Measurements from ENCODE around the gene INHBC.
"Not testable (repeated sequence)": the region's sequence is repeated elsewhere in the genome, so short reads cannot be mapped to it uniquely, and the experiment has no call there.

Gene INHBC

DNA sequence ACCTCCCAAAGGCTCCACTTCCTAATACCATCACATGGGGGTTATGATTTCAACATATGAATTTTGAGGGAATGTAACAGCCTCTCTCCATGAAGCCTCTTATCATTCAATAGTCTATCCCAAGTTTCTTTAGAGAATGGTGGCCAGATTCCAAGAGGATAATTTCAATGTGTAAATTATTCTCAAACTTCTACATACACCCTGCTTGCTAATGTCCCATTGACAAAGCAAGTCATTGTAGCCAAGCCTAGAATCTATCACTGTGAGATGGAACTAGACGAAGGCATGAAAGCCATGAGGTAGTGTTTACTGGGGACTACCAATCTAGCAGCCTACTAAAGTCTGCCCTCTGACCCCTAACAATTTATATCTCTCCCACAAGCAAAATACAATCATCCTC is 3.8 kb downstream of the INHBC start:
- H3K4me3 ChIP-seq (ENCODE audit: low read depth, low read length), result no peak overlapping the region
- TF ChIP-seq, protein P1, sequence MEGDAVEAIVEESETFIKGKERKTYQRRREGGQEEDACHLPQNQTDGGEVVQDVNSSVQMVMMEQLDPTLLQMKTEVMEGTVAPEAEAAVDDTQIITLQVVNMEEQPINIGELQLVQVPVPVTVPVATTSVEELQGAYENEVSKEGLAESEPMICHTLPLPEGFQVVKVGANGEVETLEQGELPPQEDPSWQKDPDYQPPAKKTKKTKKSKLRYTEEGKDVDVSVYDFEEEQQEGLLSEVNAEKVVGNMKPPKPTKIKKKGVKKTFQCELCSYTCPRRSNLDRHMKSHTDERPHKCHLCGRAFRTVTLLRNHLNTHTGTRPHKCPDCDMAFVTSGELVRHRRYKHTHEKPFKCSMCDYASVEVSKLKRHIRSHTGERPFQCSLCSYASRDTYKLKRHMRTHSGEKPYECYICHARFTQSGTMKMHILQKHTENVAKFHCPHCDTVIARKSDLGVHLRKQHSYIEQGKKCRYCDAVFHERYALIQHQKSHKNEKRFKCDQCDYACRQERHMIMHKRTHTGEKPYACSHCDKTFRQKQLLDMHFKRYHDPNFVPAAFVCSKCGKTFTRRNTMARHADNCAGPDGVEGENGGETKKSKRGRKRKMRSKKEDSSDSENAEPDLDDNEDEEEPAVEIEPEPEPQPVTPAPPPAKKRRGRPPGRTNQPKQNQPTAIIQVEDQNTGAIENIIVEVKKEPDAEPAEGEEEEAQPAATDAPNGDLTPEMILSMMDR (IDR thresholded peaks at IDR 0.05; ENCODE audit: low read depth, low read length), result no peak
- no peak for DNase-seq (ENCODE audit: low read depth, low spot score)
- in situ Hi-C loops (cut with HindIII; ENCODE audit: low sequenced_read_pairs), result no loop called here

- no peak for DNase-seq (ENCODE audit: low read depth, low spot score)
- H3K4me3 ChIP-seq (ENCODE audit: low read depth, low read length), result no peak overlapping the region
- in situ Hi-C loops (cut with HindIII; ENCODE audit: low sequenced_read_pairs), result no loop called here
- TF ChIP-seq, protein P1 (IDR thresholded peaks at IDR 0.05; ENCODE audit: low read depth, low read length), result no peak
These were observed 5.2 kb downstream of the INHBC start for GRCh38 chr12:57439762-57440266.

DNA sequence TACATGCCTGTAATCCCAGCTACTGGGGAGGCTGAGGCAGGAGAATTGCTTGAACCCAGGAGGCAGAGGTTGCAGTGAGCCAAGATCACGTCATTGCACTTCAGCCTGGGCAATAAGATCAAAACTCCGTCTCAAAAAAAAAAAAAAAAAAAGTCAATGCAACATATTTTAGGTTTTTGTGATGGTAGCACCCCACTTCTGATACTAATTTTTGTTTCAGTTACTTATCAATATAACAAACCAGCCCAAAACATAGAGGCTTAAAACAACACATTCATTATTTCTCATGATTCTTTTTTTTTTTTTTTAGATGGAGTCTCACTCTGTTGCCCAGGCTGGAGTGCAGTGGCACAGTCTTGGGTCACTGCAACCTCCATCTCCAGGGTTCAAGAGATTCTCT is 6.8 kb downstream of the INHBC start:
- DNase-seq (ENCODE audit: low read depth, low spot score); H3K4me3 ChIP-seq (ENCODE audit: low read depth, low read length); in situ Hi-C loops (cut with HindIII; ENCODE audit: low sequenced_read_pairs): not testable (repeated sequence)

GRCh38 chr12:57441846-57442427 is 7.4 kb downstream of the INHBC start:
- no peak overlapping the region for H3K4me3 ChIP-seq (ENCODE audit: low read depth, low read length)
- TF ChIP-seq, protein P1 (IDR thresholded peaks at IDR 0.05; ENCODE audit: low read depth, low read length), result no peak
- in situ Hi-C loops (cut with HindIII; ENCODE audit: low sequenced_read_pairs), result no loop called here
- DNase-seq (ENCODE audit: low read depth, low spot score), result no peak

DNA sequence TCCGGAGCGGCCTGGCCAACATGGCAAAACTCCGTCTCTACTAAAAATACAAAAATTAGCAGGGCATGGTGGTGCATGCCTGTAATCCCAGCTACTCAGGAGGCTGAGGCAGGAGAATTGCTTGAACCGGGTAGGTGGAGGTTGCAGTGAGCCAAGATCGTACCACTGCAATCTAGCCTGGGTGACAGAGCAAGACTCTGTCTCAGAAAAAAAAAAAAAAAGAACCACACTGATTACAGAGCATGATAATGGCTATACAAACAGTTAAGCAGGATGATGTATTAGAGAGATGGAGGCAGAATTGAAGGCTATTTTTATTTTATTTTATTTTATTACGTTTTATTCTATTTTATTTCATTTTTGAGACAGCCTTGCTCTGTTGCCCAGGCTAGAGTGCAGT is 9.8 kb downstream of the INHBC start:
- in situ Hi-C loops (cut with HindIII; ENCODE audit: low sequenced_read_pairs); DNase-seq (ENCODE audit: low read depth, low spot score); H3K4me3 ChIP-seq (ENCODE audit: low read depth, low read length): not testable (repeated sequence)

DNA sequence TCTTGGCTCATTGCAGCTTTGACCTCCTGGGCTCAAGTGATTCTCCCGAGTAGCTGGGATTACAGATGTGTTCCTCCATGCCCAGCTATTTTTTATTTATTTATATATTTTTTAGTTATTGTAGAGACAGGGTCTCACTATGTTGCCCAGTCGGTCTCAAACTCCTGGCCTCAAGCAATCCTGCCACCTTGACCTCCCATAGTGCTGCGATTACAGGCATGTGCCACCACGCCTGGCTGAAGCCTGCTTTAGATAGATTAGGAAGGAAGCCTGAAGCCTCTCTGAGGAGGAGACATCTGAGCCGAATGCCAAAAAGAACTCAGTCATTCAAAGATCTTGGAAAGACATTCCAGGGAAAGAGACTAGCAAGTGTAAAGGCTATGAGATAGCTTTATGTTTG is 10.2 kb downstream of the INHBC start:
- DNase-seq (ENCODE audit: low read depth, low spot score), result no peak
- TF ChIP-seq, protein P1 (IDR thresholded peaks at IDR 0.05; ENCODE audit: low read depth, low read length), result no peak
- no peak overlapping the region for H3K4me3 ChIP-seq (ENCODE audit: low read depth, low read length)
- in situ Hi-C loops (cut with HindIII; ENCODE audit: low sequenced_read_pairs), result no loop called here

DNA sequence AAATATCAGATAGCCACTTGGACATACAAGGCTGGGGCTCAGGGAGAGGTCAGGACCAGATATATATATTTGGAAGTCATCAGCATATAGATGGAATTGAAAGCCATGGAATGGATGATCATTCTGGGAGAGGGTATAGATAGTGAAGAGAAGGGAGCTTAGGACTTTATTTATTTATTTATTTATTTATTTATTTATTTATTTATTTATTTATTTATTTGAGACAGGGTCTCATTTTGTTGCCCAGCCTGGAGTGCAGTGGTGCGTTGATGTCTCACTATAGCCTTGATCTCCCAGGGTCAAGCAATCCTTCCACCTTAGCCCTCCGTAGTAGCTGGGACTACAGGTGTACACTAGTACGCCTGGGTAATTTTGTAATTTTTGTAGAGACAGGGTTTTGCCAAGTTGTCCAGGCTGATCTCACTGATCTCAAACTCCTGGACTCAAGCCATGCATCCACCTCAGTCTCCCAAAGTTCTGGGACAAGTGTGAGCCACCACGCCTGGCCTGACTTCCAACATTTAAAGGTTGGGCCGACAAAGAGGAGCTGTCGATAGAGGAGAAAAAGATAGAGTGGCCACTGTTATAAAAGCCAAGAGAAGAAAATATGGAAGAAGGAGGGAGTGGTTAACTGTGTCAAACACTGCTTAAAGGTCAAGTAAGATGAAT is 11.8 kb downstream of the INHBC start:
- TF ChIP-seq, protein P1 (IDR thresholded peaks at IDR 0.05; ENCODE audit: low read depth, low read length), result no peak
- in situ Hi-C loops (cut with HindIII; ENCODE audit: low sequenced_read_pairs), result no loop called here
- no peak overlapping the region for H3K4me3 ChIP-seq (ENCODE audit: low read depth, low read length)
- DNase-seq (ENCODE audit: low read depth, low spot score), result no peak
